Lower leg skin (tissue), 3 donors: ENCODE measurements around the gene GRIK5.

Experiments used
- CTCF ChIP-seq, 3 donors: fragments of 450-650 bp; IDR thresholded peaks; one replicate each; pipeline ENCODE4 v1.5.1; 2016; ENCODE audit warnings: antibody characterized with exemption in 3 of 3, mild to moderate bottlenecking in 3 of 3, moderate library complexity in 2 of 3
- POLR2A ChIP-seq, 2 donors: fragments of 450-650 bp; IDR thresholded peaks; one replicate each; pipeline ENCODE4 v1.6.1; 2016 to 2017; ENCODE audit warnings: antibody characterized with exemption in 2 of 2, mild to moderate bottlenecking in 1 of 2, moderate library complexity in 1 of 2

GRCh38 chr19:42067315-42067888 is 2.6 kb downstream of the GRIK5 start:
- TF ChIP-seq CTCF (IDR thresholded peaks at IDR 0.05) (no peak), POLR2A (IDR thresholded peaks at IDR 0.05) (no peak)
